ENCODE data around the gene CHD5. TPM values are rescaled to one million over a fixed set of nuclear protein-coding genes. Genes with fewer than 3 reads are reported as not detected.

The CHD5 gene
- total and polyA plus RNA-seq, 5 donors: 0.23 to 0.53 (median 0.29) TPM

- ATAC-seq: no peak
- intact Hi-C loops (cut with DNase I): no loop called here
- DNase-seq: no peak
- WGBS: 83% methylated on average over 9 of the region's 9 CpGs
- Histone ChIP-seq H3K27me3 (ENCODE audit: control insufficient read depth, insufficient read depth) (no peaks in the 10 kb centered on the region), H3K4me1 (ENCODE audit: control insufficient read depth, insufficient read depth, low read length) (no peaks in the 10 kb centered on the region), H3K9me3 (ENCODE audit: control insufficient read depth, low read length) (no peaks in the 10 kb centered on the region), H3K27ac (ENCODE audit: low read length) (no peak overlapping the region), H3K4me3 (ENCODE audit: low read length) (no peak overlapping the region)
Measured at GRCh38 chr1:6151291-6151822, 28.8 kb downstream of the CHD5 start.

- no peaks in the 10 kb centered on the region for H3K27me3 ChIP-seq (ENCODE audit: control insufficient read depth, insufficient read depth)
- DNase-seq (peak in 1 of 3 donors; percentile 0), ATAC-seq (no peak)
- H3K9me3 ChIP-seq (ENCODE audit: control insufficient read depth, low read length): no peaks in the 10 kb centered on the region
- H3K4me3 ChIP-seq (ENCODE audit: low read length): no peak overlapping the region
- no peak overlapping the region for H3K27ac ChIP-seq (ENCODE audit: low read length)
- WGBS: 90% methylated on average over 11 of the region's 11 CpGs
- intact Hi-C loops (cut with DNase I): no loop called here
- no peaks in the 10 kb centered on the region for H3K4me1 ChIP-seq (ENCODE audit: control insufficient read depth, insufficient read depth, low read length)
Measured at GRCh38 chr1:6150006-6150938, 29.8 kb downstream of the CHD5 start.

DNA sequence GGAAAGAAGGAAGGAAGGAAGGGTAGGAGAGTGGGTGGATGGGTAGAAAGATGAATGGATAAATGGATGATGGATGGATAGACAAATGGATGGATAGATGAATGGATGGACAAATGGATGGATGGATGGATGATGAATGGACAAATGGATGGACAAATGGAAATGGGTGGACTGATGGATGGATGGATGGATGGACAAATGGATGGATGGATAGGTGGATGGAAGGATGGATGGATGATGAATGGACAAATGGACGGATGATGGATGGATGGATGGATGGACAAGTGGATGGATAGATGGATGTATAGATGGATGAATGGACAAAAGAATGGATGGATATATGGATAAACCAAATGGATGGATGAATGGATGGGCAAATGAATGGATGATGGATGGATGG is 30.5 kb downstream of the CHD5 start:
- H3K4me3 ChIP-seq (ENCODE audit: low read length): no peak overlapping the region
- intact Hi-C loops (cut with DNase I): no loop called here
- DNase-seq: no peak
- WGBS: 93% methylated on average over 1 of the region's 1 CpG
- no peak for ATAC-seq
- no peaks in the 10 kb centered on the region for H3K27me3 ChIP-seq (ENCODE audit: control insufficient read depth, insufficient read depth)
- H3K9me3 ChIP-seq (ENCODE audit: control insufficient read depth, low read length): no peaks in the 10 kb centered on the region
- no peak overlapping the region for H3K27ac ChIP-seq (ENCODE audit: low read length)
- no peaks in the 10 kb centered on the region for H3K4me1 ChIP-seq (ENCODE audit: control insufficient read depth, insufficient read depth, low read length)

- no peak overlapping the region for H3K27ac ChIP-seq (ENCODE audit: low read length)
- no peak overlapping the region for H3K4me3 ChIP-seq (ENCODE audit: low read length)
- no peaks in the 10 kb centered on the region for H3K4me1 ChIP-seq (ENCODE audit: control insufficient read depth, insufficient read depth, low read length)
- DNase-seq (peak; percentile 35 to 72 (median 47)), ATAC-seq (peak; percentile 40 to 79)
- 5% methylated on average over 53 of the region's 53 CpGs for WGBS
- H3K27me3 ChIP-seq (ENCODE audit: control insufficient read depth, insufficient read depth): no peaks in the 10 kb centered on the region
- no peaks in the 10 kb centered on the region for H3K9me3 ChIP-seq (ENCODE audit: control insufficient read depth, low read length)
- intact Hi-C loops (cut with DNase I): no loop called here
Measured at GRCh38 chr1:6148497-6149241, 31.5 kb downstream of the CHD5 start.

DNA sequence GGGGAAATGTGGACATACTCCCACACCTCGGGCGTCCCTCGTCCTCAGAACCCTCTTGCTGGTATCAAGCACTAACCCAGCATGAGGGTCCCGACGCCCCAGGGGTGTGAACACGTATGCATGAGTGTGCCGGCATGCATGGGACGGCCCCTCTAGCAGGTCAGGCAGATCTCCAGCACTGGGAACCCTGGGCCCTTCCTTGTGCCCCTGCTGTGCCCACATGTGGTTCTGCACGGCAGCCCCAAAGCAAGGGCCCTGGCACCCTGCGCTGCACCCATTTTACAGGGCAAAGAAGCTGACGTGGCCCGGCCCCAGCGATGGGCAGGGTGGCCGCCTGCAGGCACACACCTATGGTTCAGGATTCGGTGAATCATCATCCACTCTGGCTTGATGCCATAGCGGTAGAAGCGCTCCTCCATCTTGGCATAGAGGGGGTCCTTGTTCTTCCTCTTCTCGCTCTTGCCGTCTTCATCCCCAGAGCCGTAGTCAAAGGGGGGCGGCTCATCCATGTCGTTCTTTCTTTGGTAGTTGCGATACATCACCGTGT is 34.2 kb downstream of the CHD5 start:
- Histone ChIP-seq H3K27me3 (ENCODE audit: control insufficient read depth, insufficient read depth) (no peaks in the 10 kb centered on the region), H3K27ac (ENCODE audit: low read length) (no peak overlapping the region), H3K4me3 (ENCODE audit: low read length) (no peak overlapping the region), H3K9me3 (ENCODE audit: control insufficient read depth, low read length) (no peaks in the 10 kb centered on the region), H3K4me1 (ENCODE audit: control insufficient read depth, insufficient read depth, low read length) (no peaks in the 10 kb centered on the region)
- 84% methylated on average over 24 of the region's 24 CpGs for WGBS
- no peak for ATAC-seq
- intact Hi-C loops (cut with DNase I): no loop called here
- peak in 1 of 3 donors; percentile 41 for DNase-seq

GRCh38 chr1:6145396-6145750 is 34.7 kb downstream of the CHD5 start:
- Histone ChIP-seq H3K27ac (ENCODE audit: low read length) (no peak overlapping the region), H3K4me1 (ENCODE audit: control insufficient read depth, insufficient read depth, low read length) (no peaks in the 10 kb centered on the region), H3K9me3 (ENCODE audit: control insufficient read depth, low read length) (no peaks in the 10 kb centered on the region), H3K27me3 (ENCODE audit: control insufficient read depth, insufficient read depth) (no peaks in the 10 kb centered on the region), H3K4me3 (ENCODE audit: low read length) (no peak overlapping the region)
- DNase-seq: no peak
- WGBS: 60% methylated on average over 2 of the region's 2 CpGs
- intact Hi-C loops (cut with DNase I): no loop called here
- ATAC-seq: no peak

- DNase-seq (peak in 1 of 3 donors; percentile 15), ATAC-seq (no peak)
- WGBS: 41% methylated on average over 16 of the region's 16 CpGs
- intact Hi-C loops (cut with DNase I): no loop called here
- no peak overlapping the region for H3K27ac ChIP-seq (ENCODE audit: low read length)
- no peaks in the 10 kb centered on the region for H3K9me3 ChIP-seq (ENCODE audit: control insufficient read depth, low read length)
- no peaks in the 10 kb centered on the region for H3K4me1 ChIP-seq (ENCODE audit: control insufficient read depth, insufficient read depth, low read length)
- no peaks in the 10 kb centered on the region for H3K27me3 ChIP-seq (ENCODE audit: control insufficient read depth, insufficient read depth)
- H3K4me3 ChIP-seq (ENCODE audit: low read length): no peak overlapping the region
Measured at GRCh38 chr1:6144647-6145395, 35.3 kb downstream of the CHD5 start.

GRCh38 chr1:6144175-6144574 is 35.9 kb downstream of the CHD5 start:
- peak in 1 of 3 donors; percentile 26 for DNase-seq
- Histone ChIP-seq H3K9me3 (ENCODE audit: control insufficient read depth, low read length) (no peaks in the 10 kb centered on the region), H3K27me3 (ENCODE audit: control insufficient read depth, insufficient read depth) (no peaks in the 10 kb centered on the region), H3K27ac (ENCODE audit: low read length) (no peak overlapping the region), H3K4me3 (ENCODE audit: low read length) (no peak overlapping the region), H3K4me1 (ENCODE audit: control insufficient read depth, insufficient read depth, low read length) (no peaks in the 10 kb centered on the region)
- no peak for ATAC-seq
- intact Hi-C loops (cut with DNase I): no loop called here
- 66% methylated on average over 7 of the region's 7 CpGs for WGBS

DNA sequence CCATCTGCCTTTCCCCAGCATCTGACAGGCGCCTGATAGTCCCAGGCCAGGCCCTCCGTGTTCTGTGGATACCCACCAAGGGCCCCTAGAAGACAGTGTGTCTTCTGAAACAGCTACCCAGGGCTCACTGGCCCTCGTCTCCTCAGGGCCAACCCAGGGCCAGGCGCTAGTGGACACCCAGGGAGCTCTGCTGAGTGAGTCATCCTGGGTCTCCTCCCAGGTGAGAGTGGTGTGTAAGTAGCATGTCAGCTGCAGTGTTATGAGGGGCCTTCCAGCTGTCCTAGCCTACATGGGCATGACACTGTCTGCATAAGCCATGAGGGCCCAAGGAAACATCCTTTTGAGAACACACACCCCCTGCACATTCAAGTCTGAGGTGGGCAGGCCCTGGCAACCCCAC is 36.7 kb downstream of the CHD5 start:
- Histone ChIP-seq H3K27me3 (ENCODE audit: control insufficient read depth, insufficient read depth) (no peaks in the 10 kb centered on the region), H3K27ac (ENCODE audit: low read length) (no peak overlapping the region), H3K9me3 (ENCODE audit: control insufficient read depth, low read length) (no peaks in the 10 kb centered on the region), H3K4me1 (ENCODE audit: control insufficient read depth, insufficient read depth, low read length) (no peaks in the 10 kb centered on the region), H3K4me3 (ENCODE audit: low read length) (no peak overlapping the region)
- WGBS: 84% methylated on average over 4 of the region's 4 CpGs
- ATAC-seq: no peak
- DNase-seq: no peak
- intact Hi-C loops (cut with DNase I): no loop called here

- Histone ChIP-seq H3K27me3 (ENCODE audit: control insufficient read depth, insufficient read depth) (no peaks in the 10 kb centered on the region), H3K4me3 (ENCODE audit: low read length) (no peak overlapping the region), H3K9me3 (ENCODE audit: control insufficient read depth, low read length) (no peaks in the 10 kb centered on the region), H3K4me1 (ENCODE audit: control insufficient read depth, insufficient read depth, low read length) (no peaks in the 10 kb centered on the region), H3K27ac (ENCODE audit: low read length) (no peak overlapping the region)
- WGBS: 69% methylated on average over 4 of the region's 4 CpGs
- ATAC-seq: no peak
- intact Hi-C loops (cut with DNase I): no loop called here
- DNase-seq: no peak
Measured at GRCh38 chr1:6142734-6143133, 37.4 kb downstream of the CHD5 start.

Data from right cardiac atrium (tissue), 5 donors.